GM10248 (cell line): ENCODE results near the gene BCKDK.

Experiments
- CTCF ChIA-PET: fragments of 300-600 bp; sonication (Branson Sonifier 250); formaldehyde crosslinking; extraction: SDS; loops from one replicate; lab custom pipeline; 2021; ENCODE audit warnings: antibody characterized with exemption; lab: Yijun Ruan, JAX
- POLR2A ChIA-PET: fragments of 350-650 bp; sonication (Branson Sonifier 250); formaldehyde crosslinking; extraction: SDS; loops from one replicate; lab custom pipeline; 2020; ENCODE audit warnings: antibody characterized with exemption; lab: Yijun Ruan, JAX
- DNase-seq: peaks from one replicate; pipeline ENCODE4 v3.0.0; 2012; ENCODE audit errors: extremely low spot score
- CTCF ChIP-seq: IDR thresholded peaks from 2 replicates; pipeline ENCODE4 v1.5.1; 2012; ENCODE audit warnings: mild to moderate bottlenecking, low read depth; ENCODE audit errors: extremely low read depth, missing control alignments, control extremely low read depth

BCKDK gene

GRCh38 chr16:31108035-31108793 lies at the start of gene BCKDK:
BCKDK (plus strand) TSS chr16:31108386; CDS start chr16:31109224, 838 bp downstream.
- DNase-seq: peak; percentile 93
- POLR2A ChIA-PET: no interaction called here
- CTCF ChIA-PET: interaction anchor here (0.6 to 1.7 kb wide), 2 partner anchors 13 to 62 kb away, joined by 3 to 4 read pairs; no protein-coding TSS in a partner anchor
- TF ChIP-seq CTCF: no peak

GRCh38 chr16:31061126-31061812 lies 46.9 kb upstream of the BCKDK start:
- CTCF ChIA-PET: interaction anchor here (1.0 kb wide), 2 partner anchors 10 to 103 kb away, joined by 3 read pairs; partner anchors contain the start of gene SETD1A
- TF ChIP-seq CTCF: no peak
- POLR2A ChIA-PET: no interaction called here
- DNase-seq: no peak

GRCh38 chr16:31061813-31062440 lies 46.3 kb upstream of the BCKDK start:
- DNase-seq: no peak
- ChIA-PET POLR2A (no interaction called here), CTCF (no interaction called here)
- TF ChIP-seq CTCF: no peak

GRCh38 chr16:31063495-31063842 lies 44.7 kb upstream of the BCKDK start:
- no peak for TF ChIP-seq CTCF
- ChIA-PET CTCF (no interaction called here), POLR2A (no interaction called here)
- DNase-seq: no peak

- no peak for DNase-seq
- ChIA-PET POLR2A (no interaction called here), CTCF (no interaction called here)
- TF ChIP-seq CTCF: no peak
Measured at GRCh38 chr16:31063843-31064611, 44.2 kb upstream of the BCKDK start.
